Fibroblast of the aortic adventitia (primary cell): ENCODE results near the gene ELMO1. TPM values are rescaled to one million over a fixed set of nuclear protein-coding genes. Genes with fewer than 3 reads are reported as not detected.

Experiments used
- DNase-seq: peaks from one replicate; pipeline ENCODE4 v3.0.0-alpha.2; 2010; ENCODE audit warnings: low read depth
- H3K4me3 ChIP-seq: 2 replicates; pipeline ENCODE4 v1.5.1; 2011; ENCODE audit warnings: low read depth, mild to moderate bottlenecking, control low read depth, low read length, moderate library complexity
- total RNA-seq: library from RNA; depleted of rRNA; stranded (reverse); fragments of >200 nt; gene quantifications from 2 replicates; pipeline ENCODE4 v1.2.3, GENCODE V29; 2012; ENCODE audit warnings: low replicate concordance
- TF ChIP-seq, protein P1 (sequence below): IDR thresholded peaks from 2 replicates; pipeline ENCODE4 v1.5.1; 2011; ENCODE audit warnings: mild to moderate bottlenecking, low read length, control low read depth, inconsistent platforms; ENCODE audit not compliant: insufficient read depth

Gene ELMO1
- total RNA-seq, 1 donor, result 1.3 TPM

DNA sequence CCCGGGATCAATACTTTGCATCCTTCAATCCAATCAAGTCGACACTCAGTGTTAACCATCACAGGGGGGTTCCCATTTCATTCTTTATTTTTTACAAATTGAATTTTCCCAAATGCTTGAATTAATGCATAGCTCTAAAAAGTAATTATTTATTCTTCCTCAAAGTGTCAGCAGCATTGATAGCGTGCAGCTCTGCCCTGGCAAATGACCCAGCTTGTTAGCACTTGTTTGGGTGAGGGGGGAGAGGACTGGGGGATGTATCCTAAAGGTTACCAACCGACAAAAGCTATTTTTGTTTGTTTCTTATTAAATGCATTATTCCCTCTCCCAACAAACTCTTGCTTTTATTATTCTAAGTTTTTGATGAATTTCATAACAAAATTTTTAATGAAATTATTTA lies 27.0 kb upstream of the ELMO1 start:
- no peak for DNase-seq
- TF ChIP-seq, protein P1, sequence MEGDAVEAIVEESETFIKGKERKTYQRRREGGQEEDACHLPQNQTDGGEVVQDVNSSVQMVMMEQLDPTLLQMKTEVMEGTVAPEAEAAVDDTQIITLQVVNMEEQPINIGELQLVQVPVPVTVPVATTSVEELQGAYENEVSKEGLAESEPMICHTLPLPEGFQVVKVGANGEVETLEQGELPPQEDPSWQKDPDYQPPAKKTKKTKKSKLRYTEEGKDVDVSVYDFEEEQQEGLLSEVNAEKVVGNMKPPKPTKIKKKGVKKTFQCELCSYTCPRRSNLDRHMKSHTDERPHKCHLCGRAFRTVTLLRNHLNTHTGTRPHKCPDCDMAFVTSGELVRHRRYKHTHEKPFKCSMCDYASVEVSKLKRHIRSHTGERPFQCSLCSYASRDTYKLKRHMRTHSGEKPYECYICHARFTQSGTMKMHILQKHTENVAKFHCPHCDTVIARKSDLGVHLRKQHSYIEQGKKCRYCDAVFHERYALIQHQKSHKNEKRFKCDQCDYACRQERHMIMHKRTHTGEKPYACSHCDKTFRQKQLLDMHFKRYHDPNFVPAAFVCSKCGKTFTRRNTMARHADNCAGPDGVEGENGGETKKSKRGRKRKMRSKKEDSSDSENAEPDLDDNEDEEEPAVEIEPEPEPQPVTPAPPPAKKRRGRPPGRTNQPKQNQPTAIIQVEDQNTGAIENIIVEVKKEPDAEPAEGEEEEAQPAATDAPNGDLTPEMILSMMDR, result no peak
- no peak overlapping the region for H3K4me3 ChIP-seq

DNA sequence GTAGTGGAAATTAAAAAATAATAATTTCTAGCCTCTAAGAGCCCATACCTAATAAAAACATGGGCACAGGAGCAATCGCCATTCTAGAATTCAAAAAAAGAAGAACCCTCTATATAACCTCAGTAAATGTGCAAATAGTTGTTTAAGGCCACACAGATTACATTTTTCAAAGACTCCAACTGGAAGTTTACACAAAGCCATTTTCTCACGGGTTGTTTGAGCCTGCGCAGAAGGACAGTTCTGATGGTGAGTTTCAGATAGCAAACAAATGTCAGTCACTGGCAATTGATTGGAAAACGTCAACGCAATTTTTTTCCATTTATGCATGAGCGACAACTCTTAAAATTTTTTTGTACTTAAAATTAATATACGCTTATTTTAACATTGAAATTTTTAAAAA lies 23.0 kb upstream of the ELMO1 start:
- TF ChIP-seq, protein P1, result no peak
- DNase-seq, result no peak
- no peak overlapping the region for H3K4me3 ChIP-seq

DNA sequence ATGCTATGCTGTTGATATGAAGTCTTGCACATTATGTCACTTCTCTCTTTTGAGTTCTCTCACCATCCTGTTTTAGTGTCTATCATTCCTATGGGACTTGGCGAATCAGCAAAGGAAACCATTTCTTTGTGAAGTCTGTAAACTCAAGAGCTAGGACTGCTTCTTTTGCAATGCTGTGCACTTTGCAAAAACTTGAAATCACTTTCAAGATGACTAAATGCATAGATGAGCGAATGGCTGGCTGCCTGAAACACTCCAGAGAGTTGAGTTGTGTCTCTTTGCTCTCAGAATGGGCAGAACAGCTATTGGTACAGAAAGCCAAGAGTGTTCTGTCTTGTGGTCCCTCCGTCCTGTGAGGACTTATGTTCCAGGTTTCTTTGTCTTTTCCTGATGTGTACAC lies 18.3 kb upstream of the ELMO1 start:
- no peak for DNase-seq
- H3K4me3 ChIP-seq, result no peak overlapping the region
- TF ChIP-seq, protein P1, result no peak

DNA sequence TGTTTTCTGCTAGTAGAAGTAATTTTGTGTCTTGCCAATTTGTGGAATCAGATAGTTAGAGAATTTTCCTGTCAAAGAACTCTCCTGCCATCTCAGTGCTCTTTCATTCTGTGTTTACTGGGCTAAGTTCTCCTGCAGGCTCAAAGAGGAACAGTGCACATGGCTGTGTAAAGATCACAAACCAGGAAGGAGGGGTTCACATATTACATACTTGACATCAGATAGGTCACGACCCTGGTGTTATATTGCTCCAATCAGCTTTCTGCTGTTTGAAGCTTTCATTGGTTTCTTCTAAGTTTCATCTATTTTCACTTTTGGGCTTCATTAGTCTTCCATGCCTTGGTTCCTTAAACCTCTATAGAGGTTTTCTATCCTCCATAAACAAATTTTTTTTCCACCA lies 13.5 kb upstream of the ELMO1 start:
- no peak overlapping the region for H3K4me3 ChIP-seq
- TF ChIP-seq, protein P1, result no peak

DNA sequence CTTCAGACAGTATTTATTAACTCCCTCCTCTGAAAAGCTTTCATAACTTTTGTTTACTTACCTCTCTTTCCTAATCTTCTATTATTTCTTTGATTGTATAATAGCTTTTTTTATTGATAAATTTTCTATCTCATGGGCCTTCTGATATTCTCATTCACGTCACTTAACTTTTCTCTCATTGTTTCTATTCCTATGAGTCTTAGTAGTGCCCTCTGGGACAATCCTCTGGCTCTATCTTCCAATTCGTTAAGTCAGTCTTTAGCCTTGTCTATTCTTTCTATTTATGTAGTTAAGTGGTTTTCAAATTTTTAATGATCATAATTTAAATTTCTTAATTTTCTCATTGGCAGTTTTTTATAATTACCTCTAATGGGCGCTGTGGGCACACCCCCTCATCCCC lies 6.4 kb upstream of the ELMO1 start:
- H3K4me3 ChIP-seq, result no peak overlapping the region
- TF ChIP-seq, protein P1, result no peak
- no peak for DNase-seq

More for the DNA sequence above, 13.5 kb upstream of the ELMO1 start:
- no peak for DNase-seq

DNA sequence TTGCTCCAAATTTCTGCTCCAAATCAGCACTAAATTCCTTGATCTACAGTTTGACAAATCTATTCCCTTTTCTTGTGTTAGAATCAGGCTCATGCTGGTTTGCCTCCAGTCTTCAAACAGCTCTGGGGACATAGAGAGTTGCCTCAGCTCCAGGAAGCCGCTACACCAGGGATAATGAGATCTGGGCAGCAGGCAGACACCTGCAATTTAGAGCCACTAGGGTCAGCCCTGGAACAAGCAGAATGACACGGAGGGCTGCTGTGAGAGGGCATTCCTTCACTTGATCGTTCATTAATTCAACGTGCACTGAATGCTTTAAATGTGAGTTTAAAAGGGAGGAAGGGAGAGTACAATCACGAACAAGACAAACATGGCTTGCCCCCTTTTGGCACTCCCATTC lies 3.7 kb upstream of the ELMO1 start:
- TF ChIP-seq, protein P1, result no peak
- no peak overlapping the region for H3K4me3 ChIP-seq
- DNase-seq, result no peak

DNA sequence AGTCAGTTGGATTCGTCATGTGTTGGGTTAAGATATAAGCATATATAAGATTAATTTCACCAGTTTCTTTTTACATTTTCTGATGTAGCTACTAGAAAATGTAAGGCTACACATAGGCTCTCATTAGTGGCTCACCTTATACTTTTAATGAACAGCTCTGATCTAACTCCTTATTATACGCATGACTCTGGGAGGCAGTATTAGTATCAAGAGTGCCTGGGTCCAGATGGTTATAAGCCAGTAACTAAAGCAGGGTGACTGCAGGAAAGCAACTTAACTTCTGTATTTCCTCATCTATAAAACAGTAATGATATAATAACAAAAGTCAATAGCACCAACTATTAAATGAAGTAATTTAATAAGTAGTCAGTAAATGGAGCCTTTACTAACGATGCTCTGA lies 1.4 kb upstream of the ELMO1 start:
- DNase-seq, result no peak
- TF ChIP-seq, protein P1, result no peak
- H3K4me3 ChIP-seq, result no peak overlapping the region
